ENCODE data around the gene NAALADL2.

The NAALADL2 gene

GRCh38 chr3:175729466-175729865, 870.3 kb downstream of the NAALADL2 start:
- no peak overlapping the region for H3K4me3 ChIP-seq (ENCODE audit: low read depth, low read length)
- TF ChIP-seq CTCF (conservative IDR thresholded peaks at IDR 0.05; ENCODE audit: low read depth, low read length), result no peak
- DNase-seq (ENCODE audit: low read depth), result no peak

- no peak overlapping the region for H3K4me3 ChIP-seq (ENCODE audit: low read depth, low read length)
- no peak for TF ChIP-seq CTCF (conservative IDR thresholded peaks at IDR 0.05; ENCODE audit: low read depth, low read length)
- DNase-seq (ENCODE audit: low read depth), result no peak
Measured at GRCh38 chr3:175731543-175731942, 872.4 kb downstream of the NAALADL2 start.

GRCh38 chr3:175732017-175732416, 872.9 kb downstream of the NAALADL2 start:
- TF ChIP-seq CTCF (conservative IDR thresholded peaks at IDR 0.05; ENCODE audit: low read depth, low read length), result no peak
- no peak for DNase-seq (ENCODE audit: low read depth)
- H3K4me3 ChIP-seq (ENCODE audit: low read depth, low read length), result no peak overlapping the region

- DNase-seq (ENCODE audit: low read depth), result no peak
- TF ChIP-seq CTCF (conservative IDR thresholded peaks at IDR 0.05; ENCODE audit: low read depth, low read length), result no peak
Measured at GRCh38 chr3:175735866-175736265, 876.7 kb downstream of the NAALADL2 start.

GRCh38 chr3:175737646-175738572, 878.8 kb downstream of the NAALADL2 start:
- DNase-seq (ENCODE audit: low read depth), result peak; percentile 11
- TF ChIP-seq CTCF (conservative IDR thresholded peaks at IDR 0.05; ENCODE audit: low read depth, low read length), result no peak

More at GRCh38 chr3:175735866-175736265, 876.7 kb downstream of the NAALADL2 start:
- H3K4me3 ChIP-seq (ENCODE audit: low read depth, low read length), result no peak overlapping the region

GRCh38 chr3:175741951-175742350, 882.8 kb downstream of the NAALADL2 start:
- TF ChIP-seq CTCF (conservative IDR thresholded peaks at IDR 0.05; ENCODE audit: low read depth, low read length), result no peak
- no peak overlapping the region for H3K4me3 ChIP-seq (ENCODE audit: low read depth, low read length)
- peak; percentile 38 for DNase-seq (ENCODE audit: low read depth)

More at GRCh38 chr3:175737646-175738572, 878.8 kb downstream of the NAALADL2 start:
- no peak overlapping the region for H3K4me3 ChIP-seq (ENCODE audit: low read depth, low read length)

Measured in choroid plexus epithelial cell (primary cell).